HG03571 (cell line): ENCODE data around the gene GSDME.
A peak's percentile ranks its signal among the peaks of the same experiment; 100 is the strongest.

Experiments
- ATAC-seq: cut with Tn5 transposase; IDR thresholded peaks from one replicate; pipeline ENCODE4 v1.9.1; 2021; ENCODE audit not compliant: unreplicated experiment

Gene GSDME

GRCh38 chr7:24706211-24707170 lies 50.8 kb downstream of the GSDME start:
- ATAC-seq, result no peak

DNA sequence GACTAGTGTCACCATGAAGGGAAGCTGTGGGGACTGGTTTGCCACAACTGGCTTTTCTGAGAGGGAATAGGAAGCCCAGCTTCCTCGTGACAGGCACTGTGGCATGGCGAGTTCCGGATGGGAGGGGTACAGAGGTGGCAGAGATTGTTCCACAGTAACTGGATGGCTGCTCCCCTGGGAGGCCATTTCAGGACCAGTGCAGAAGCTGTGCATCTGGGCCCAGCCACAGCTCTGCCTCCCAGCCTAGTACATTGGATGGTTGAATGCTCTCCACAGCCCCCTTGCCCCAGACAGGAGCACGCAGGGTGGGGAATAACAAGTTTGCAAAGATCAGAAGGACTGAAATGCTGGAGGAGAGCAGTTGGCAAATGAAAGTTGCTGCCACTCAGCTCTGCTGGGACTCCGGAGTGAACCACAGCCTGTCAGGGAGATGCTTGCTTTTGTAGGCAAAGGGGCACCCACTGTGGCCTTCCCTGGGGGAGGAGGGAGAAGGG lies 51.8 kb downstream of the GSDME start:
- ATAC-seq, result no peak

- no peak for ATAC-seq
Measured at GRCh38 chr7:24704311-24704710, 53.0 kb downstream of the GSDME start.

DNA sequence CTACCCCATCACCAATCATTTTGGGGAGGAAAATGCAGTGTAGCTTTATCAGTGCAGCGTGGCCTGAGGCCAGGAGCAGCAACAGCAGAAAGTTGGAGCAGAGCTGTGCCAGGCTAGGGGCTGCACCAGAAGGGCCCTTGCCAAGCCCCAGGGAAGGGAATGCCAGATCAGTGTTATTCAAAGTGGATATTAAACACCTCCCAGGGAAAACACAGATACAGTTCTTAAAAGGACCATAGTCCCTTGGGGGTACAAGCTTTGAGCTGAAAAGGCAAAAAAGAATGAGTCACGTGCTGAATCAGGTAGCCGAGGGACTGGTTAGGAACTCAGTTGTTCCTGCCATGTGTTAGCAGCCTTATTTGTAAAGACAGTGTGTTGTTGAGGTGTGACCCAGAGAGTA lies 54.0 kb downstream of the GSDME start:
- ATAC-seq, result no peak

GRCh38 chr7:24702755-24703154 lies 54.5 kb downstream of the GSDME start:
- ATAC-seq, result no peak

- ATAC-seq, result no peak
Measured at GRCh38 chr7:24701261-24702235, 55.7 kb downstream of the GSDME start.

DNA sequence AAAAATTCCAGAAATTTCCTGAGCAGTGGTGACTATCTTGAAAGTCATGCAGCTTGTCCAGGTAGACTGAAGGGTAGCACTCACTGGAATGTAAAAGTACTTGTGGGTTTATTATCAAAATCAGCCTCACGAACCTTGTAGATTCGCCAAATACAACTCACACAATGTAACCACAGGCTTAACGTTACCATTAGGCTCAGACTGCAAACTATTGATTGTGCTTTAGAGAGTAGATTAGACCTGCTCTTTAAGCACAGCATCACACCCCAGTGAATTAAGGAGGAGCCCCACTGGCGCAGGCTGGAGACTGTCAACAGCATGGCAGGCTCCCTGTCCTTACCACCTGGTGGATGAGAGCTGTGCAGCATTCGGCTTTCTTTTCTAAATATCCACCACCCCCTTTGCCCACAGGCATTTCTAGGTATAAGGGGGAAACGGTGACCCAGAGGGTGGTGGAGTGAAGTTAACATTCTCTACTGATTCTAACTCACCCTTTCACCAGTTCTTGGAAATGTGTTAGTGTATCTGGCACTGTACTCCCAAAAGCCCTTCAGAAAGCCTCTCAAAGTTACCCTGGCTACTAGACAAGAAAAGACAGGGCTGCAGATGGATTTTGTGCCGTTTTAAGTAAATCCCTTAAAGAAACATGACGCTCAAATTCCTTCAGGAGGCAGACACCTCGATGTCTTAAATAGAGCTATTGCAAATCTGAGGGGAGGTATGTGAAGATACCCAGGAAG lies 56.6 kb downstream of the GSDME start:
- ATAC-seq, result no peak

DNA sequence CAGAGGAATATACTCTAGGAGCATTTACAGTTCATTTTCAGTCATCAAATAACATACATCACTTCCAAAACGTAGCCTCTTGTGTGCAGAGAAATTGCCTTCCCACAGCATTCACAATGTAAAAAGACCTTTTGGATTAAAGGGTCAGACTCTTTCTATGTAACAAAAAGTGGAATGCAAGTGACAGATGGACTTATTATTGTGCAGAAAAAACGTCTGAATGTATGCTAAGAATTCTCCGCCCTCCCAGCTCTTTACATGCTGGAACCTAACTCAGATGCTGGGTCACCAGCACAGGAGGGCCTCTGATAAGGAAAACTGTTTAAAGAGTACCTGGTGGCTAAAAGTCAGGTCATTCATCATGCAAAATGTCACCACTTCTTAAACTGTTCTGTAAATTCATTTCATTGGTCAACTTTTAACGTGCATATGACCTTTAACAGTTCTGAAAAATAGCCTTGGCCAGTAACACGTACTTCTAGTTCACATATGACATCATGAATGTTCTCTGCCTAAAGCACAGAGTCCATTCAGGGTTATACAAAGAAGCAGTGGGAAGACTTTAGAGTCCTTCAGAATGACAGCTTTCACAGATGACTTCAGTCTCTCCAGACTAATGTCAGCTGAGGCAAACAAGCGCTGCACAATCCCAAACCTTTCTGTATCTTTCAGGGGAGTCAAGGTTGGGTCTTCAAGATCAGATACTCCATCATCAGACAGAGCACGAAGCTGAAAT lies 58.6 kb downstream of the GSDME start:
- no peak for ATAC-seq

GRCh38 chr7:24697416-24697815 lies 59.8 kb downstream of the GSDME start:
- no peak for ATAC-seq

DNA sequence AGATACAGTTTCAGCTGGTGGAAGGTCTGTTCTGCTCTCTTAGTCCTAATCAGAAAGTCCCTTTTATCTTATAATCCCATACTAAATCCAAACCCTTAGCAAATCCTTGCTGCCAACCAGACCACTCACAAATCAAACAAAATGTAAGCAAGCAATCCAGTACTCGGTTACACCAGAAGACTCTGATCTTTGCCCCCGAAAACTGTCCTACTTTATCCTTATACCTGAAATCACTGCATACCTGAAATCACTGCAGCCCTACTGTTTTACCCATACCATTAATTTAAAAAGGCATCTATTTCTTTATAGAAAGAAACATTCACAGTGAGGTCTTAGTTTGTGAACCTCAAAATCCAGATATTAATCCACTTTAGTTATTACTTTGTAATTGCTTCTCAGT lies 64.7 kb downstream of the GSDME start:
- ATAC-seq, result no peak

DNA sequence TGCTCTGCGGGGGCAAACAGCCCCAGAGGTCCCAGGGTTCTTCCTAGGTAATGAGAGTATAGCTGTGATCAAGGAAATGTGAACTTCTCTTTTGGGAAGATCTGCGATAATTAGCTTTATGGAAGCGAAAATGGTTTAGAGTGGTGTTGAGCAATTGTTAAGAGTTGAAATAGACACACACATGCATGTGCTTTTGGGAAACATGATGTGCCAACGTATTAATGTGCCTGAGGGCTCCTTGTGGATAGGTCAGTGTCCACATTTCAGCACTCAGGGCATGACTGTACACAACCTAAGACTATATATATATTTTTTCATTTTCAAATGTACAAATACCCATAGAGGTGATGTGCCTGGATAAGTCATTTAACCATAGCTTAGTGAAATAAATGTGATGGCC lies 67.0 kb downstream of the GSDME start:
- ATAC-seq, result no peak

DNA sequence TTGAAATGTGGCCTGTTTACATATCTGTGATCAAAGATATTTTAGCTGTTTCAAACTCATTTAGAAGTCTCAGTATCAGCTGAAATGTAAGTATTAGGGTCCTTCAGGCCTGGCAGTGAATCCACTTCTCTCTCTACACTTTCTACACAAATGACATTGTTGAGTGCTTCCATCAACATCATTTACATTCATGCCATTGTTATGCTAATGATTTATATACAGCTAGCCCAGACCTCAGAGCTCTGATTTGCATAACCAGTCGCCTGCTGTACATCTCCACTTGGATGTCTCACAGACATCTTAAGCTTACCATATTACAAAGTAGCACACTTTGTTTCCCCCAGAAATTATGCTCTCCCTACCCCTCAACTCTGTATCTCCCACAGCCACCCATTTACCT lies 71.6 kb downstream of the GSDME start:
- ATAC-seq, result no peak

DNA sequence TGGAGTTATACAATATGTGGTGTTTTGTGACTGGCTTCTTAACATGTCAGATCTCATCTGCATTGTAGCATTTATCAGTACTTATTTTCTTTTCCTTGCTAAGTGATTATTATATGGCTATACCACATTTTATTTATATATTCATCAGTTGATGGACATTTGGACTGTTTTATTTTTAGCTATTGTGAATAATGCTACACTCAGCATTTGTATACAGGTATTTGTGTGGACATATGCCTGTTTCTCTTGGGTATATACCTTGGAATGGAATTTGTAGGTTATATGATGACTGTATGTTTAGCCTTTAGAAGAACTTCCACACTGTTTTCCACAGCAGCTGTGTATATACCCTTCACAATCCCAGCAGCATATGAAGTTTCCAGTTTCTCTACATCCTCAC lies 86.5 kb downstream of the GSDME start:
- no peak for ATAC-seq

- ATAC-seq, result no peak
Measured at GRCh38 chr7:24669971-24670591, 87.2 kb downstream of the GSDME start.

DNA sequence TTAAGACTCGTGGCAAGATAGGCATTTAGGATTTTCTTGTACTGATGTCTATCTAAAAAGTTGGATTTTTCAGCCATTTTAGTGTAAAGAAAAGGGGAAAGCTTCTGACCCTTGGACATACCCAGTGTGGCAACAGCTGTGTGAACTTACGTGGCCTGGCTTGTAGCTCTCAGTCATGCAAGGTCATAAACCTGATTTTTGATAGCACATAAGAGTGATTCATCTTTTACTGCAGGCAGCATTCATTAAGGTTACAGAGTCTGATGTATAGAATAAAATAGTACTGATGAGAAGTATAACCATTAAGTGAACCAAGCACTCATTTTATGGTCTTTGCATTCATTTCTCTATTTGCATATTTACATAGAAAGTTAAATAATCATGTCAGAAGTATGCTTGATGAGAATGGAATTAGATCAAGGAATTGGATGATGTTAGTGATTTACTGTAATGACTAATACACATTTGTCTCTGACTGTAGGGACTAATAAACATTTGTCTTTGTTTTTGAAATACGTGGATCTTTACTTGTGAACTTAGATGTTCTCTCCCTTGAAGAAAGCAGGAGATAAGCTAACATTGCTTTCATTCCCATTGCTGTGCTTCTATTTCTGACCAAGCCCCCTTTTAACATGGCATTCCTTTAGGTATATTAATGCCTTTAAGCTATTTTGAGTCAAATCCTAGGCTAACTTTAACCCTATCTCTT lies 88.2 kb downstream of the GSDME start:
- ATAC-seq, result no peak

GRCh38 chr7:24665564-24666294 lies 91.5 kb downstream of the GSDME start:
- ATAC-seq, result no peak

- ATAC-seq, result no peak
Measured at GRCh38 chr7:24660546-24660945, 96.7 kb downstream of the GSDME start.

GRCh38 chr7:24659505-24659904 lies 97.8 kb downstream of the GSDME start:
- peak; percentile 77 for ATAC-seq
